Pancreas (tissue), 10 donors: Measurements from ENCODE around the gene RAB7B. TPM values are rescaled to one million over a fixed set of nuclear protein-coding genes. Genes with fewer than 3 reads are reported as not detected.

ENCODE experiments used
- ATAC-seq, 4 donors: fragments of 200-7000 bp; cut with Tn5 transposase; one replicate each; pipeline versions ENCODE4 v1.8.0 to v1.9.1; 2020; ENCODE audit warnings: mild to moderate bottlenecking in 4 of 4, moderate library complexity in 4 of 4
- DNase-seq, 6 donors: peaks; one replicate each; pipeline ENCODE4 v3.0.0-alpha.2; 2020
- FAIRE-seq: peaks from 2 replicates; lab custom pipeline; 2012; peaks lifted over from hg19 to GRCh38; lab: Jason Lieb, UNC
- H3K27ac ChIP-seq, 4 donors: fragments of 200-600 bp; sonication (generic); 1 replicate in 3 of 4; 2 replicates in 1 of 4; pipeline versions ENCODE4 v1.5.0 to v1.8.0; 2020
- H3K27me3 ChIP-seq, 4 donors: fragments of 200-600 bp; one replicate each; pipeline ENCODE4 v1.8.0; 2021
- H3K36me3 ChIP-seq, 3 donors: fragments of 200-600 bp; sonication (generic) in 1 of 3; one replicate each; pipeline versions ENCODE4 v1.5.0 to v1.8.0; 2020 to 2021
- H3K4me1 ChIP-seq, 3 donors: fragments of 200-600 bp; one replicate each; pipeline ENCODE4 v1.8.0; 2021
- H3K4me3 ChIP-seq, 4 donors: fragments of 200-600 bp; sonication (generic) in 2 of 4; one replicate each; pipeline versions ENCODE4 v1.5.0 to v1.8.0; 2020 to 2021
- H3K9me3 ChIP-seq, 4 donors: fragments of 200-600 bp; one replicate each; pipeline ENCODE4 v1.8.0; 2021
- CTCF ChIP-seq, 4 donors: fragments of 200-600 bp; sonication (generic) in 3 of 4; IDR thresholded peaks; one replicate each; pipeline versions ENCODE4 v1.5.0 to v1.8.0; 2021; ENCODE audit warnings: antibody characterized with exemption in 4 of 4
- WGBS, 2 donors: extraction: QIAGEN DNeasy Blood & Tissue Kit; methylation state at CpG; one replicate each; pipeline ENCODE4 v1.1.7; 2013; 5-methylcytosine and 5-hydroxymethylcytosine counted together
- intact Hi-C, 3 donors: fragments of 100-400 bp; cut with DNase I; formaldehyde crosslinking; loops; one replicate each; pipeline versions ENCODE4 v1.11.1 to v1.14.2; 2022
- polyA plus RNA-seq, 2 donors: library from polyadenylated mRNA; stranded (reverse); fragments of 200-250 nt; gene quantifications; one replicate each; pipeline ENCODE4 v1.2.3, GENCODE V29; 2013
- total RNA-seq, 6 donors: library from RNA; stranded (reverse); fragmentation: NEBNext Ultra II Directional in 4 of 6; extraction: Animal tissue kit (Norgen Biotek cat#: 25700) in 4 of 6; gene quantifications; one replicate each; pipeline versions ENCODE4 v1.2.1 to v1.2.4, GENCODE V29; 2021 to 2023
- donor health status: healthy with polysubstance abuse.
- donor health status: DM: no; HTN: no; CAD: no; lungs with moderate emphysema.
- donor health status: DM: no; HTN: no; CAD: no.
- donor health status: control.
- donor health status: control.
- donor health status: Bipolar disorder and iron deficiency.
- donor health status: DM: yes; HTN: yes; CAD: no.
- donor health status: DM: no; HTN: no; CAD: no.
- donor health status: DM: no; HTN: no; CAD: no.
- donor health status: DM: yes; HTN: yes; CAD: no.

Gene RAB7B
- total and polyA plus RNA-seq, 8 donors: 0.24 to 4.0 (median 0.59) TPM

DNA sequence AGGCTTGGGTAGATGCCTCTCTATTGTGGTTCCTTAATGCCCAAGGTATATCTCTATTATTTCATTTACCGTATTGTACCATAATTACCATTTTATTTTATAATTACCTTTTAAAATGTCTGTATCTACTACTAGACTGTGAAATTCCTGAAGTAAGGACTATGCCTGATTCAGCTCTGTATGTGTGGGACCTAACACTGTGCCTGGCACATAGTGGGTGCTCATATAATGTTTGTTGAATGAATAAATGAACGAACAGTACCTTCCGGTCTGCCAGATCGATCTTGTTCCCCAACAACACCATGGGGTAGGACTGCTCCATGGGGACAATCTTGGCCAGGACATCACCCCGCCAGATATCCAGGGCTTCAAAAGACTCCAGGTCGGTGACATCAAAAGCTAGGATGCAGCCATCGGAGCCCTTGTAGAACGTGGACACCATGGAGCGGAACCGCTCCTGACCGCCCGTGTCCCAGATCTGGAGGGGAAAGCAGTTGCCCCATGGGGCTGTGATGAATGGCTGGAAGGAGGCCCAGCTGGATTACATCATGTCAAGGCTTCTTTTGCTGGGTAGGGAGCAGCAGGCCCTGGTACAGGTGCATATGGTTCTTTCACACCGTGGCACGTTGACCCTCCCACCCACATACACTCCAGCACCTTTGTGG lies 10.8 kb downstream of the RAB7B start:
- H3K27ac ChIP-seq: no peak overlapping the region
- no peaks in the 10 kb centered on the region for H3K9me3 ChIP-seq
- peak in 2 of 6 donors; percentile 5 to 24 for DNase-seq
- intact Hi-C loops: no loop called here
- H3K27me3 ChIP-seq: no peaks in the 10 kb centered on the region
- H3K4me1 ChIP-seq: no peaks in the 10 kb centered on the region
- no peak for TF ChIP-seq CTCF (IDR thresholded peaks at IDR 0.05)
- no peaks in the 10 kb centered on the region for H3K36me3 ChIP-seq
- no peak for ATAC-seq
- FAIRE-seq: no peak
- 87 to 92% methylated on average over 14 of the region's 14 CpGs for WGBS, 2 donors
- no peak overlapping the region for H3K4me3 ChIP-seq

DNA sequence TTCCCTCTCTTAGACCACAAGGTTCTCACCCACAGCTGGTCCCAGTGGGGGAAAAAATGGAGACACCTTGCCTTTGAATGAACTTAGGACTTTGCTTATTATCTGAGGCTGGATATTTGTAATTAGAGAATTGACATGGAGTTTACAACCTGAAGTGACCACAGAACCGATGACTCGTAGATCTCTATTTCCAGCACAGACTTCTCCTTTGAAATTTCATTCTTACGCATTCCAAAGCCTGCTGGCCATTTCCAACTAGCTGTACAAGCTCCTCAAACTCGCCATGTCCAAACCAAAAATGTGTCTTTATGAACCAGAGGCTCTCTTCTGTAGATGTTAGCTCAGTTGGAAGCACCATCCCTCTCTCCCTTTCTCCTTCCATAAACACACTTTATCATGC lies 12.0 kb downstream of the RAB7B start:
- DNase-seq (no peak), ATAC-seq (no peak), FAIRE-seq (no peak)
- Histone ChIP-seq H3K27ac (no peak overlapping the region), H3K9me3 (no peaks in the 10 kb centered on the region), H3K36me3 (no peaks in the 10 kb centered on the region), H3K27me3 (no peaks in the 10 kb centered on the region), H3K4me1 (no peaks in the 10 kb centered on the region), H3K4me3 (no peak overlapping the region)
- TF ChIP-seq CTCF (IDR thresholded peaks at IDR 0.05): no peak
- 77 to 82% methylated on average over 4 of the region's 4 CpGs for WGBS, 2 donors
- intact Hi-C loops: no loop called here

DNA sequence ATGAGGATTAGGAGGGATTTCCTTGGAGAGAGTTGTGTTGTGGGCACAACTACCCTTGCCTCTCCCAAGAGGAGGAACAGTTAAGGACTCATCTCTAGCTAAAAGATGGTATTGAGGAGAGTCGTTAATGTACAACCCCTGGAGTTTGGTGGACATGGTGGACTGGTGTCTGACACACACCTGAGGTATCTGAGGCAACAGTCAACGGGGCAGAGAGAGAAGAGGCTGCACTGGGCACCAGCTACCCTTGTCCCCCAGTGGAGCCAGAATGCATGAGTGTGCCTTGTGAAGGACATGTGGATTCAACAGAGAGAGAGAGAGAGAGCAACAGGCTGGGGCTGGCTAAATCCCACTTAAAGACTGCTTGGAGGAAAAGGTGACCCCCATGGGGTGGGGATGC lies 13.0 kb downstream of the RAB7B start:
- WGBS, 2 donors: 52 to 72% methylated on average over 2 of the region's 2 CpGs
- Histone ChIP-seq H3K4me3 (no peak overlapping the region), H3K27ac (no peak overlapping the region), H3K9me3 (no peaks in the 10 kb centered on the region), H3K27me3 (no peaks in the 10 kb centered on the region), H3K4me1 (no peaks in the 10 kb centered on the region), H3K36me3 (no peaks in the 10 kb centered on the region)
- FAIRE-seq: no peak
- no peak for TF ChIP-seq CTCF (IDR thresholded peaks at IDR 0.05)
- no peak for ATAC-seq
- DNase-seq: no peak
- intact Hi-C loops: no loop called here

GRCh38 chr1:205989786-205990185 lies 13.4 kb downstream of the RAB7B start:
- DNase-seq: no peak
- TF ChIP-seq CTCF (IDR thresholded peaks at IDR 0.05): no peak
- Histone ChIP-seq H3K27me3 (no peaks in the 10 kb centered on the region), H3K9me3 (no peaks in the 10 kb centered on the region), H3K36me3 (no peaks in the 10 kb centered on the region), H3K4me1 (peaks cover 0 to 1% (median 0%) of the 10 kb centered on the region in 3 donors), H3K27ac (no peak overlapping the region), H3K4me3 (no peak overlapping the region)
- intact Hi-C loops: no loop called here
- no peak for ATAC-seq
- 64 to 68% methylated on average over 5 of the region's 5 CpGs for WGBS, 2 donors
- no peak for FAIRE-seq

DNA sequence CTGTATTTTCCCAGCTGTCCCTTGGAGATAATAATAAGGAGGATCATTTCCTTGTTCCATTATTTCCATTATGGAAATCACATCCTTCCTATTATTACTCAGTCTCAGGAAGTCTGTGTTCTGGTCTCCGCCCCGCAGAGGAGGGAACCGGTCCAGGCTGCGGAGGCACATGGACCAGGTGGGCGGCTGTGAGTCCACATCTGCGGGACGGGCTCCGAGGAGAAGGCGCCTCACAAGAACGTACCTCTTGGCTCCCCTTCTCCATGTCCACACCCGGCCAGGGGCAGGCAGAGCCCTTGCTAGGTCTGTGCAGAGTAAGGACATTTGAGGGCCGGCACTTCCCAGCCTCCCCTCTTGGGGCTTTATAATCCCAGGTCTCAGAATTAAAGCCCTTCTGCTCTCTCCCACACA lies 14.6 kb downstream of the RAB7B start:
- Histone ChIP-seq H3K4me3 (no peak overlapping the region), H3K36me3 (no peaks in the 10 kb centered on the region), H3K9me3 (no peaks in the 10 kb centered on the region), H3K27ac (no peak overlapping the region), H3K27me3 (no peaks in the 10 kb centered on the region), H3K4me1 (peaks cover 0 to 10% (median 0%) of the 10 kb centered on the region in 3 donors)
- no peak for ATAC-seq
- intact Hi-C loops: no loop called here
- WGBS, 2 donors: 83 to 87% methylated on average over 12 of the region's 12 CpGs
- no peak for TF ChIP-seq CTCF (IDR thresholded peaks at IDR 0.05)
- no peak for FAIRE-seq
- DNase-seq: no peak
